SU-DHL-6 (cell line): Measurements from ENCODE around the gene TSPAN1.
"Not testable (repeated sequence)": the region's sequence is repeated elsewhere in the genome, so short reads cannot be mapped to it uniquely, and the experiment has no call there.

Source experiments
- EZH2phosphoT487 ChIP-seq: fragments of 200-600 bp; sonication (generic), shearing (Covaris generic); conservative IDR thresholded peaks from 2 replicates; pipeline ENCODE4 v1.6.1; 2018; ENCODE audit warnings: mild to moderate bottlenecking, antibody characterized with exemption, low read length, moderate library complexity, mixed read lengths
- TF ChIP-seq, protein P1 (sequence below): fragments of 200-600 bp; sonication (generic); IDR thresholded peaks from one replicate; pipeline ENCODE4 v1.5.1; 2017; ENCODE audit warnings: antibody characterized with exemption, mild to moderate bottlenecking, low read length, moderate library complexity; ENCODE audit not compliant: insufficient read depth, poor library complexity, severe bottlenecking

DNA sequence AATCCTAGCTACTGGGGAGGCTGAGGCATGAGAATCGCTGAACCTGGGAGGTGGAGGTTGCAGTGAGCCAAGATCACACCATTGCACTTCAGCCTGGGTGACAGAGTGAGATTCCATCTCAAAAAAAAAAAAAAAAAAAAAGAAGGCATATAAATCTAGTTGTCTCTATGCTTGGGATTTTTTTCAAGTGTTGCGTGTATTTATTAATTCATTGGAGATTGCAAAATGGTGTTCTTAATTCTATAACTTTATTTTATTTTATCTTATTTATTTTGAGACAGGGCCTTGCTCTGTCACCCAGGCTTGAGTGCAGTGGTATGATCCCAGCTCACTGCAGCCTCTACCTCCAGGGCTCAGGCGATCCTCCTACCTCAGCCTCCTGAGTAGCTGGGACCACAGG lies 56.3 kb downstream of the TSPAN1 start:
- TF ChIP-seq, protein P1, sequence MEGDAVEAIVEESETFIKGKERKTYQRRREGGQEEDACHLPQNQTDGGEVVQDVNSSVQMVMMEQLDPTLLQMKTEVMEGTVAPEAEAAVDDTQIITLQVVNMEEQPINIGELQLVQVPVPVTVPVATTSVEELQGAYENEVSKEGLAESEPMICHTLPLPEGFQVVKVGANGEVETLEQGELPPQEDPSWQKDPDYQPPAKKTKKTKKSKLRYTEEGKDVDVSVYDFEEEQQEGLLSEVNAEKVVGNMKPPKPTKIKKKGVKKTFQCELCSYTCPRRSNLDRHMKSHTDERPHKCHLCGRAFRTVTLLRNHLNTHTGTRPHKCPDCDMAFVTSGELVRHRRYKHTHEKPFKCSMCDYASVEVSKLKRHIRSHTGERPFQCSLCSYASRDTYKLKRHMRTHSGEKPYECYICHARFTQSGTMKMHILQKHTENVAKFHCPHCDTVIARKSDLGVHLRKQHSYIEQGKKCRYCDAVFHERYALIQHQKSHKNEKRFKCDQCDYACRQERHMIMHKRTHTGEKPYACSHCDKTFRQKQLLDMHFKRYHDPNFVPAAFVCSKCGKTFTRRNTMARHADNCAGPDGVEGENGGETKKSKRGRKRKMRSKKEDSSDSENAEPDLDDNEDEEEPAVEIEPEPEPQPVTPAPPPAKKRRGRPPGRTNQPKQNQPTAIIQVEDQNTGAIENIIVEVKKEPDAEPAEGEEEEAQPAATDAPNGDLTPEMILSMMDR, result not testable (repeated sequence)
- TF ChIP-seq EZH2phosphoT487, result not testable (repeated sequence)
